ENCODE measurements around the gene IL17F. TPM values are rescaled to one million over a fixed set of nuclear protein-coding genes. Genes with fewer than 3 reads are reported as not detected.

IL17F gene
- polyA plus RNA-seq, 1 donor from 2014 or later: not detected

GRCh38 chr6:52262620-52263344 is 18.5 kb upstream of the IL17F start:
- no peaks in the 10 kb centered on the region for H4K20me1 ChIP-seq (ENCODE audit: insufficient read depth)
- H3K4me3 ChIP-seq (ENCODE audit: low read length): no peak overlapping the region
- no peaks in the 10 kb centered on the region for H3K36me3 ChIP-seq (ENCODE audit: insufficient read depth, low read length)
- H3K9ac ChIP-seq (ENCODE audit: low read length): no peak overlapping the region
- H2AFZ ChIP-seq (ENCODE audit: low read depth, low read length): no peak overlapping the region
- TF ChIP-seq POLR2AphosphoS5 (IDR thresholded peaks at IDR 0.05) (no peak), MXI1 (conservative IDR thresholded peaks at IDR 0.05; ENCODE audit: poor library complexity, severe bottlenecking) (no peak), EP300 (conservative IDR thresholded peaks at IDR 0.05; ENCODE audit: poor library complexity, severe bottlenecking) (no peak), CTCF (IDR thresholded peaks at IDR 0.05; ENCODE audit: poor library complexity, severe bottlenecking) (no peak), EZH2 (IDR thresholded peaks at IDR 0.05; ENCODE audit: borderline replicate concordance, insufficient read depth, low read length, poor library complexity, severe bottlenecking) (no peak), RAD21 (conservative IDR thresholded peaks at IDR 0.05) (no peak), SMC3 (conservative IDR thresholded peaks at IDR 0.05; ENCODE audit: poor library complexity) (no peak), REST (IDR thresholded peaks at IDR 0.05; ENCODE audit: borderline replicate concordance) (no peak), TAF1 (IDR thresholded peaks at IDR 0.05; ENCODE audit: low read depth) (no peak)
- H3F3A ChIP-seq (ENCODE audit: insufficient read depth, low read length, poor library complexity, severe bottlenecking): no peaks in the 10 kb centered on the region
- H3K9me3 ChIP-seq (ENCODE audit: low read length): no peaks in the 10 kb centered on the region
- H3K27me3 ChIP-seq (ENCODE audit: insufficient read depth, low read depth, low read length): no peaks in the 10 kb centered on the region
- H3K4me2 ChIP-seq (ENCODE audit: low read length): no peak overlapping the region
- no peaks in the 10 kb centered on the region for H3K79me2 ChIP-seq (replicated peaks; ENCODE audit: insufficient read depth, low read length)
- H3K27ac ChIP-seq (ENCODE audit: low read length): no peak overlapping the region
- H3K9me2 ChIP-seq (ENCODE audit: insufficient read depth, low read length): no peaks in the 10 kb centered on the region

- Histone ChIP-seq H4K20me1 (ENCODE audit: insufficient read depth) (no peaks in the 10 kb centered on the region), H3K36me3 (ENCODE audit: insufficient read depth, low read length) (no peaks in the 10 kb centered on the region), H3K4me3 (ENCODE audit: low read length) (no peak overlapping the region), H3K27ac (ENCODE audit: low read length) (no peak overlapping the region), H3K9me2 (ENCODE audit: insufficient read depth, low read length) (no peaks in the 10 kb centered on the region), H3K27me3 (ENCODE audit: insufficient read depth, low read depth, low read length) (no peaks in the 10 kb centered on the region), H3K9ac (ENCODE audit: low read length) (no peak overlapping the region), H3F3A (ENCODE audit: insufficient read depth, low read length, poor library complexity, severe bottlenecking) (no peaks in the 10 kb centered on the region), H3K9me3 (ENCODE audit: low read length) (no peaks in the 10 kb centered on the region), H2AFZ (ENCODE audit: low read depth, low read length) (no peak overlapping the region), H3K79me2 (replicated peaks; ENCODE audit: insufficient read depth, low read length) (no peaks in the 10 kb centered on the region), H3K4me2 (ENCODE audit: low read length) (no peak overlapping the region)
- TF ChIP-seq POLR2AphosphoS5 (IDR thresholded peaks at IDR 0.05): no peak
- TF ChIP-seq CTCF (IDR thresholded peaks at IDR 0.05; ENCODE audit: poor library complexity, severe bottlenecking): no peak
- no peak for TF ChIP-seq MXI1 (conservative IDR thresholded peaks at IDR 0.05; ENCODE audit: poor library complexity, severe bottlenecking)
- no peak for TF ChIP-seq TAF1 (IDR thresholded peaks at IDR 0.05; ENCODE audit: low read depth)
- no peak for TF ChIP-seq SMC3 (conservative IDR thresholded peaks at IDR 0.05; ENCODE audit: poor library complexity)
- TF ChIP-seq EZH2 (IDR thresholded peaks at IDR 0.05; ENCODE audit: borderline replicate concordance, insufficient read depth, low read length, poor library complexity, severe bottlenecking): no peak
- no peak for TF ChIP-seq REST (IDR thresholded peaks at IDR 0.05; ENCODE audit: borderline replicate concordance)
- TF ChIP-seq EP300 (conservative IDR thresholded peaks at IDR 0.05; ENCODE audit: poor library complexity, severe bottlenecking): no peak
- TF ChIP-seq RAD21 (conservative IDR thresholded peaks at IDR 0.05): no peak
Measured at GRCh38 chr6:52261229-52261628, 16.9 kb upstream of the IL17F start.

Data from neural cell (in vitro differentiated cells).